Measurements from ENCODE around the gene BANP. TPM values are rescaled to one million over a fixed set of nuclear protein-coding genes. Genes with fewer than 3 reads are reported as not detected.
"Not testable (repeated sequence)": the region's sequence is repeated elsewhere in the genome, so short reads cannot be mapped to it uniquely, and the experiment has no call there.

Gene BANP
- total RNA-seq, 1 donor from 2014 or later: 16.4 TPM

GRCh38 chr16:88064889-88065746 lies 113.9 kb downstream of the BANP start:
- no peak for DNase-seq (ENCODE audit: low read depth, low spot score)

- no peak for DNase-seq (ENCODE audit: low read depth, low spot score)
Measured at GRCh38 chr16:88065747-88066142, 114.5 kb downstream of the BANP start.

GRCh38 chr16:88066234-88066633 lies 115.0 kb downstream of the BANP start:
- DNase-seq (ENCODE audit: low read depth, low spot score): no peak

- DNase-seq (ENCODE audit: low read depth, low spot score): no peak
Measured at GRCh38 chr16:88066680-88067529, 115.7 kb downstream of the BANP start.

- DNase-seq (ENCODE audit: low read depth, low spot score): no peak
Measured at GRCh38 chr16:88067530-88068411, 116.5 kb downstream of the BANP start.

GRCh38 chr16:88068476-88069396 lies 117.5 kb downstream of the BANP start:
- DNase-seq (ENCODE audit: low read depth, low spot score): no peak

GRCh38 chr16:88069397-88070168 lies 118.3 kb downstream of the BANP start:
- no peak for DNase-seq (ENCODE audit: low read depth, low spot score)

- no peak for DNase-seq (ENCODE audit: low read depth, low spot score)
Measured at GRCh38 chr16:88070341-88070740, 119.1 kb downstream of the BANP start.

GRCh38 chr16:88070989-88071625 lies 119.9 kb downstream of the BANP start:
- DNase-seq (ENCODE audit: low read depth, low spot score): no peak

GRCh38 chr16:88071908-88072307 lies 120.7 kb downstream of the BANP start:
- DNase-seq (ENCODE audit: low read depth, low spot score): no peak

GRCh38 chr16:88072571-88073001 lies 121.4 kb downstream of the BANP start:
- DNase-seq (ENCODE audit: low read depth, low spot score): no peak

GRCh38 chr16:88073201-88073721 lies 122.0 kb downstream of the BANP start:
- DNase-seq (ENCODE audit: low read depth, low spot score): no peak

GRCh38 chr16:88074041-88074440 lies 122.8 kb downstream of the BANP start:
- no peak for DNase-seq (ENCODE audit: low read depth, low spot score)

- DNase-seq (ENCODE audit: low read depth, low spot score): no peak
Measured at GRCh38 chr16:88076211-88076931, 125.1 kb downstream of the BANP start.

GRCh38 chr16:88076932-88077320 lies 125.7 kb downstream of the BANP start:
- DNase-seq (ENCODE audit: low read depth, low spot score): not testable (repeated sequence)

GRCh38 chr16:88077328-88078108 lies 126.3 kb downstream of the BANP start:
- DNase-seq (ENCODE audit: low read depth, low spot score): no peak

GRCh38 chr16:88078111-88078775 lies 127.0 kb downstream of the BANP start:
- no peak for DNase-seq (ENCODE audit: low read depth, low spot score)

All from pulmonary artery endothelial cell (primary cell).